Hematopoietic multipotent progenitor cell treated with erythropoietin and hydrocortisone succinate and interleukin-3 and kit ligand, for 15 days (in vitro differentiated cells): ENCODE measurements around the gene SGSM1.
"Not testable (repeated sequence)": the region's sequence is repeated elsewhere in the genome, so short reads cannot be mapped to it uniquely, and the experiment has no call there.

Experiments used
- DNase-seq: peaks from one replicate; pipeline ENCODE4 v3.0.0-alpha.2; 2015; ENCODE audit warnings: low spot score

Gene SGSM1

DNA sequence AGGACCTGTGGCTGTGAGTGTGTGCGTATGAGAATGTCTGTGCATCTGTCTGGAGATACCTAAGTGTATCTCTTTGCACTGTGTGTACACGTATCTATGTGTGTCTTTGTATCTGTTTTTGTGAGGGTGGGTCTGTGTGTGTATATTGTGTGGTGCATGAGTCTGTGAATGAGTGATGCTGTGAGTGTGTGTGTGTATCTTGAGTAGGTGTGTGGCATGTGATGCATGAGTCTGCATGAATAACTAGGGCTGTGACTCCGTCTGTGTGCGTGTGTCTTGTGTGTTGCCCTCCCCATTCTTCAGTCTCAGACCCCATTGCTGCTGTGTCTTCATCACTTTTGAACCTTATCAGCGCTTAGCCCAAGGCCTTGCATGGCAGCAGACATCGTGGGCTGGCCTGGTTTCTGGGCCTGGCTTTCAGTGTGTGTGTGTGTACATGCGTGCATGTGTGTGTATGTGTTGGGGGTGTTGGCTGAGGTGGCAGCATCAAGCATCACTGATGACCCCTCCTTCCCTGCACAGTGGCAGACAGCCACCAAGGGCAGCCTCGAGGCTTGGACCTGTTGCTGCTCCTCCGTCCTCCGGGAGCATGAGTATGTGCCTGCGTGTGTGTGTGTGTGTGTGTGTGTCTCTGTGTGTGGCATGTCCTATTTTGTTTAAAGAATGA, 1.4 kb downstream of the SGSM1 start:
- no peak for DNase-seq

DNA sequence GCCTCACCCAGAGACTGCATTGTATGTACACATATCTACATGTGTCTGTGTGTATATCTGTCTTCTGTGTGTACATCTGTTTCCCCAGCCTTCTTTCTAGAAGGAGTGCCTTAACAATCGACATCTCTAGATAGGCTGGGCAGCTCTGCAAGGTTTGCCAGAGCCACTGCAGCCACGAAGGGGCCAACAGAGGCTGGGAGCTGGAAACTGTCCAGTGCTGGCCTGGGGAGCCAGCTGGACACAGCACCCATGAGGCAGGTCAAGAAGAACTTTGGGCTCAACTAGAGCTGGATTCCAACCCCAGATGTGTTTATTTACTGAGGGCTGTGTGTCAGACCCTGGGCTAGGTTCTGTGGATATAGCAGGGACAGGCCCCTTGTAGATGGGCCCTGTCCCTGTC, 3.3 kb downstream of the SGSM1 start:
- no peak for DNase-seq

DNA sequence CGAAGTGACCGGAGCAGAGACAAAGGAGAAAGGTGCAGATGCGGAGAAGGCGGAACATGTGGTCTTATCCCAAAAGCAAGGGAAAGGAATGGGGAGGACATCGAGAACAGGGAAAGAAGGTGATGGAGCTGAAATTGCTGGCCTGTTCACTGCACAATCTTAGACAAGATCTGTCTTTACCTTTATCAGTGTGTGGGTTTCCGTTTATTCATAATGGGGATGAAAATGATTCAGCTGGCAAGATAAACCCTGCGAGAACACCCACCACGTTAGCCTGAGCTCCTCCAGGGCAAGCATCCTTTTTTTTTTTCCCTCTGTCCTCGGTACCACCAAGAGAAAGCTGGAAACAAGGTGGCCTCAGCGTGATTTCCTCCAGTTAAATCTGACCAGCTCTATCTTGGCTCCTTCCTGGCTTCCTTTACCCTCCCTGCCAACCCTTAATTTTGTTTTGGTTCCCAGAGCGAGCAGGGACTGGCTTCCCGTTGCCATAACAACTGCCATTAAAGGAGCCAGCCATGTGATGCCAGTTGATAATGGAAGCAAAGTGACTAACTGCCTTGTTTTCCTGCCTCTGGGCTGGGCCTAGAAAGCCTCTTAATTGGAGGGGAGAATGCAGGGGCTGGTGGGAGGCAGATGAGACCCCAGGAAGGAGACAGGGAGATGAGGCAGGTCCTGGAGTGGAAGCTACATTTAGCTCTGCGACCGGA, 4.2 kb downstream of the SGSM1 start:
- DNase-seq = no peak

DNA sequence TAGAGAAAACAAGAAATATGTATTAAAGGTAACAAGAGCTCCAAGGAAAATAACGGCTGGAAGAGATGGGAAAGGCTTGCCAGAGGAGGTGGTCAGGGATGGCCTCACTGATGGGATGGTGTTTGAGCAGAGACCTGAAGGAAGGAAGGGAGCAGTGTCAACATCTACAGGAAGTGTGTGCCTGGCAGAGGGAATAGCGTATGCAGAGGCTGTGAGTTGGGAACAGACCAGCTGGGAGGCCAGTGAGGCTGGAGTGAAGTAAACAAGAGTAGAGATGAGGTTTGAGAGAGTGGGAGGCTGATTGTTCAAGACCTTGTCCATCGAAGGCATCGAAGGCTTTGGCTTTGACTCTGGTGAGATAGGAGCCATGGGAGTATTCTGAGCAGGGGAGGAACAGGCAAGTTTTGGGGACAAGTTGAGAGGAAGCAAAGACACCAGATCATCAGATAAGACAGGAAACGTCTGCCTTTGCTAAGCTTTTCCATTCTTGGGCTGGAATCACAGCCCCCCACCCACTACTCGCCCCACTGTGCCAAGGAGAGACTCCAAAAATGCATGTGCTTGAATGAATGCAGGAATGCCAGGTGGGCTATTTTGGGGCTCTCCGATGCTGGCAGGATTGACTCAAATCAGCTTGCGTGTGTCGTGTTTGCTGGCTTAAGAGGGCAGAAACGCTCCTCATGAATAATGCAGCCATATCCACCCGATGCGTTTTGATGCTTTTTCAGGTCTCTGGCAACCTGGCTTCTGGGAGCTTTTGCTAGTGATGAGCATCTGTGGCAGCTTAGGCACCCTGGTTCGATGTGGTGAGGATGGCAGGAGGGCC, 7.2 kb downstream of the SGSM1 start:
- no peak for DNase-seq

DNA sequence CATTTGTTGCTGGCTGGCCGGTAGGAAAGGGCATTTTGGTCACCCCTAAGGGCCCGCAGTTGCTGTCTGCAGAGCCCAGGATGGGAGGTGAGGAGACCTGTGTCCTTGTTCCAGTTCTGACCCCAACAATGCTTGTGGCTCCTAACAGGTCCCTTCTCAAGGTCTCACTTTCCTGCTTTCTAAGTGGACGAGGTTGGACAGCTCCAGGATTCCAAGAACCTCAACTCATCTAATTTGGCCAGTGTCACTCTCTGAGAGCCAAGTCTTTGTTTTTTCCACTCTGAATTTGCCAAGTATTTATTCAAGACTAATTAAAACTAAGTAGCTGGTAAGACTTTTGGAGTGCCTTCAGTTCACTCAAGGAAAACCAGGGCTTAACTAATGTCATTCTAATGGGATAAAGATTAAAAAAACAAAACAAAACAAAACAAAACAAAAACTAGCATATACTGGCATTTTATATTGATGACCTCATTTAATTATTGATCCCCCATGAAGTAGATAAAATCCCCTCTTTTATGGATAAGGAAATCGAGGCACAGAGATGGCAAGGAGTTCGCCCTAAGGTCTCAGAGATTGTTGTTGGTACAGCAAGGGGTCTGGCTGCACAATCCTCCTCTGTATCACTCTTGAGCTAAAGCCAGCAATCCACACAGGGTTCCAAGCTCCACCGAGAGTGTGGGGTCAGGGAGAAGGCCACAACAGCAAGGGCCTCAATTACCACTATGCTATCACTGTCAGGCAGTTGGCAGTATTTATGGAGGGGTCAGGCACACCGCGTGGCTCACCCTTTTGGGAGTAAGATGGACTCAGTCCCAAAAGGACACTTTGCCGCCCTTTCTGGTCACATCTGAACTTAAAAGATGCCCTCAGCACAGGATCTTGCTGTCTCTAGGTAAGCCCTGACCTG, 8.1 kb downstream of the SGSM1 start:
- no peak for DNase-seq

DNA sequence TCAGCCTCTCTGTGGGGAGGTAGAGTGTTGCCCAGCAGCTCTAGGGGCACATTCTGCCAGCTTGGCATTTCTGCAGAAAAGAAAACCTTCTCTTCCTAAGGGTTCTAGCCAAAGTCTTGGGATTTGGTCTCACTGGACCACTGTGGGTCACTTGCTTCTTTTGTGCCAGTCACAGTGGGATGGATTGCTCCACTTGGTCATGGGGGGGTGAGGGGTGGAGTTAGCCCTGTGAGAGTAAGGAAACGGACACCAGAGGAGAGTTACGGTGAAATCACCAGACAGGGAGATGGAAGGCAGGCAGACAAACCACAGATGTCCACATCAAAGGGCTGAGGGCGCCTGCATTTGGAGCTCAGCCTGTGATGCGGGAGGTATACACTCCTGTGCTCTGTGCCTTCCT, 10.8 kb downstream of the SGSM1 start:
- DNase-seq = no peak

DNA sequence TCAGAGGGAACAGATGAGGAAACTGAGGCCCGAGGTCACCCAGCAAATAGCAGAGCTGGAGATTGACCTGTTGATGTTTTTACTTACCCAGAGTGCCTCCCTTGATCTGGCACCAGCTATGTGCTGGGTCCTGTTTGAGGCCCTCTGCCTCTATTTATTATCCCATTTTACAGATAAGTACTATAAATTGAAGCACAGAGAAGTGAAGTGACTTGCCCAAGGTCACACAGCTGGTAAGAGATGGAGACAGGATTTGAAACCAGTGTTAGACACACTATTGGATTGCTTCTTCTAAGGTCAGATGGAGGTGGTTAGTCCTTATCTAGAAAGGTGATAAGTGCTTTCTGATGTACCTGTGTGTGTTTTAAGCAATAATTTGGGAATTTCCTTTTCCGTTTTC, 13.5 kb downstream of the SGSM1 start:
- no peak for DNase-seq

DNA sequence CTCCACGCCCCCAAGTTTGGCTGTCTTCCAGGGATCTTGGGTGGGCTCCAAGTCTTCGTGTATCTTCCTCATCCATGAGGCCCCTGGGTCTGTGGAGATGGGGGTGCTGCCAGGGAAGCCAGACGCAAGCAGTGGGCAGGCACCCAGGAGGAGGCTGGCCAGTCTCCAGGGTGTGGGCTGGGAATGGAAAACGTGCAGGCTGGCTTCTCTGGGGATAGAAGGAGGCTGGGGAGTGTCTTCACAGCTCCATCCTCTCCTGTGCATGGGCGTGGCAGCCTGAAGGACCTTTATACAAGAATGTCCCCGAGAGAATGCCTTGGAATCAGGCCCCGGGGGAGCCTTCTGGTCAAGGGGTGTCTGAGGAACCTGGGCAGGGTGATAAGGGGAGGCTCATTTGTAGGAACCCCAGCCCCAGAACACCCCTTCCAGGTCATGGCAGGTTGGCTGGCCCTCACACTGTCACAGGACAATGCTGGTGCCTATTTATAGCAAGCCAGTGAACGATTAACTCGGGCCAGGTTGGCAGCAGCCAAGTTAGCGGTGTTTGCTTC, 14.0 kb downstream of the SGSM1 start:
- no peak for DNase-seq

DNA sequence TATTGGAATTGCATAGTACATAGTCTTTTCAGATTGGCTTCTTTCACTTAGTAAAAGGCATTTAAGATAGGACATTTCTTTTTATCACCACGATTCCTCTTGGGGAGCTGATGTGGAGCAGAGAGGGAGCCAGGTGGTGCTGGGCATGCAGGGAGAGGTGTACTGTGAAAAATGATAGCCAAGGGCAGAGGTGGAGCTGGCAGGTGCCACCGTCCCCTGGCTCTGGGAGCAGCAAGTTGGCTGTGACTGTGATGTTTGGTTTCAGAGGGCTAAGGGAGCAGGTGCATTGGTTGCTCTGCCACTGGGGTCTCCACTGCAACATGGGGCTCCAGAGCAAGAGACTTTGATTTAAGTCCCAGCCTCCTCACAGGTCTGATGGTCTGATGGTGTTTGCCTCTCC, 16.5 kb downstream of the SGSM1 start:
- no peak for DNase-seq

DNA sequence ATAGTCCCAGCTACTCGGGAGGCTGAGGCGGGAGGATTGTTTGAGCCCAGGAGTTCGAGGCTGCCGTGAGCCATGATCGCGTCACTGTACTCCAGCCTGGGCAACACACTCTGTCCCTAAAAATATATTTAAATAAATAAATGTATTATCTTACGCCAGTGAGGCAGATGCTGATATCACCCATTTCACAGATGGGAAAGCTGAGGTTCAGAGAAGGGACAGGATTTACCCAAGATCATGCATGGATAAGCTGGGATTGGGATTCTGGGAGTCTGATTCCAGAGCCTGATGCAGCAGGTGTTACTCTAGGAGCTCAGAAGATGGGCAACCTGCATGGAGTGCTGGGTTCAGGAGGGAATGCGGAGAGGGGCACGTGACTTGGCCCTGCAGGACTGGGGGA, 17.8 kb downstream of the SGSM1 start:
- no peak for DNase-seq

DNA sequence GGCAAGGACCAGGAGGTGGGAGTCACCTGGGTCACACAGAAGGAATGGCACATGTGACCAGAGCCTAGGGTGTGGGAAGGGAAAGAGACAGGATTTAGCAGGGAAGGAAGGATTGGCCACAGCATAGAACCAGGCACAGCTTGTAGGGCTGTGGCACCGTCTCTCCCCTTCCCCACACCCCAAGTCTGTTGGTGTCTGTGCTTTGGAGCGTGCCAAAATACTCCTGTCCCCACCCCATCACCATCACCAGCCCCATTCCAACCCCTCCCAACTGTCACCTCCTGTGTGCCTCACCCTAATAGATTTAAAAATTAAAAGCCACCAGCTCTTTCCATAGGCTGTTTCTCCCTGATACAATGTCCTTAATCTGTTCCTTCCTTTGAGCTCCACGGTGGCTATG, 18.2 kb downstream of the SGSM1 start:
- DNase-seq = no peak

DNA sequence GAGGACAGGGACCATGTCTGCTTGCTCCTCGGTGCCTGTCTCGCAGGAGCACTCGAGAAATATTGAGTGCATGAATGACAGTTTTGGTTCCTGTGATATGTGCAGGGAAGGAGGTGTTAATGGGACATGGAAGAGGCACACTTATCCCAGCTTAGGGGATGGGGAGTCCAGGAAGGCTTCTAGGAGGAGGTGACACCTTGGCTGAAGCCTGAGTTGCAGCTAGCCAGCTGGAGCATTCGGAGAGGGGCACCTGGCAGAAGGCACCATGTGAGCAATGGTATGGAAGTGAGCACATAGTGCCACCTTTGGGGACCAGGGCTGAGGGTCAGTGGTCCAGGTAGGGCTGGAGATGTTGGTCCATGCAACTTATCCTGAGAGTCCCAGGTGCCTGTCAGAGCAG, 18.9 kb downstream of the SGSM1 start:
- no peak for DNase-seq

DNA sequence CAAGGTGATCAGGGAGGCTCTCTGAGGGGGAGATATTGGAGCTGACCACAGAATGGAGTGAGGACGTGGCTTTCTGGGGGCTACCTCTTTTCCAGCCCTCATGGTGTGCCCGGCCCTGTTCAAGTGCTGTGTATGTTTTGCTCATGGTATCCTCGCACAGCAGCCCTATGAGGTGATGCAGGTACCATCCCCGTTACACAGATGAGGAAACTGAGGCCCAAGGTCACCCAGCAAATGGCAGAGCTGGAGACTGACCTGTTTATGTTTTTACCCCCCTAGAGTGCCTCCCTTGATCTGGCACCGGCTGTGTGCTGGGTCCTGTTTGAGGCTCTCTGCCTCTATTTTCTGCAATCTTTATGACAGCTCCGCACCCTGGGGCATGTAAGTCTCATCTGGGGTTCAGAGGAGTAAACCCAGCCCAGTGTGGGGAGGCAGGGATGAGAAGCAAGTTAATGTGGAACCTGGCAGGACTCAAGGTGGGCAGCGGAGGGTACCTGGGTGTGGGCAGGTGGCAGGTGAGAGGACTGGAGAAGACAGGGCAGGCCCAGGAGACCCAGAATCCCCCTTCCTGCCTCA, 20.8 kb downstream of the SGSM1 start:
- no peak for DNase-seq

DNA sequence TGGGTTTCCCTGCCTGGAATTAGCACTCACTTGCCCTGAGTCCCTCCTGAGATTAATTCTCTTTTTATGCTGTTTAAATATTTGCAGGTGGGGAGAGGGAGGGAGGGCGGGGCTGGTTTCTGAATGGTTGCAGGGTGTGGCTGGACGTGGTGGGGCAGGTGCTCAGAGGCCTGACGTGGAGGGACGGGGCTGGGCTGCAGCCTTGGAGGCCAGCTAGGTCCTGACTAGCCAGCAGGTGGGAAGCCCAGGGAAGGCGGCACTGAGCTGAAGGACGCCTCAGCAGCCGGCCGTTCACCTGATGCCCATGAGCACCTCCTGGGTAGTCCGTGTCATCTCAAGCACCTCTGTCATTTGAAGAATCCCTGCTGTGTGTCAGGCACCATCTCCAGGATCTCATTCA, 21.3 kb downstream of the SGSM1 start:
- DNase-seq = no peak

DNA sequence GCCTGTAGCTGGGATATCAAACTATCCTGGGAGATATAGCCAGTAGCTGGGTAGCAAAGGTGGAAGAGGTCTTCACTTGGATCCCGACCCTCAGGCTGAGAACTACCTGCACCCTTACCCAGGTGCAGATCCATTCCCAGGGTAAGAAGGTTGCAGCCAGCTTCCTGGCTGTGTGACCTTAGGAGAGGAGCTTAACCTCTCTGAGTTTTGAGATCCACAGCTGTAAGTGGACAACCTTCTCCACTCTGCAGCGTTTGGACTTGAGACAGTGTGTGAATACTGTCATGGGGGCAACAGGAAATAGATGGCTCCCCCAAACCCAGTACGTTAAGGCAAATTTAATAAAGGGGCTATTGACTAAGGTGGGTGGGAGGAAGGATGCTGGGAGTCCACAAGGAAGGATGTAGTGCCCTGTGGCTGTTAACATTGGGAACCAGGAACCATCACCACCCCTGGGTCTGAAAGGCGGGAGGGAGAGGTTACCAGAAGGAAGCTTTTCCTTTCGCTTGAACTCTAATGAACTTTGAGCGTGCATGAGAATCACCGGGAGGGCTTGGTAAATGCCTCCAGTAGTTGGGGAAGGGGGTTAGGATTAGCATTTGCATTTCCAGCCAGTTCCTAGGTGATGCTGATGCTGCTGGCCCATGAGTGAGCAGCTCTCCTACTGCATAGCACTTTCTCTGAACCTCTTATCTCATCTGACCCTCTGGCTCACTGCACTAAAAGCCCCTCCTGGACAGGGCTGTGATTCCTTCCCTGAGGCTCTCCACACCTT, 24.4 kb downstream of the SGSM1 start:
- DNase-seq = no peak

DNA sequence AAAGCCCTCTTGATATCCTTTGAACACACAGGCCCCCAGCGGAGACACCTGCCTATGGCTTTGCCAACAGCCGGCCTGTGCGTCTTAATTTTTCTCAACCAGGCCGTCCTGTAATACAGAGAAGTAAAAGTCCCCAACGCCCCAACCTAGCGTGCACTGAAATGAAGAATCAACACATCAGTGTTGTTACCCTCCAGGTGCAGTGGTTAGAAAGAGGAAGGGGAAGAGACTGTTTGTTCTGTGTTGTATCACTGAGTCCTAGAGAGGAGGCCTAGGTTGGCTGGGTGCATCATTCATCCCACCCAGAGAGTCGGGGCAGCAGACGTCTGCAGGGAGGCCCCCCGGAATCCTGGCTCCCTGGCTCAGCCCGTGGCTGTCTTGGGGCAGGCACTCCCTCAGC, 25.7 kb downstream of the SGSM1 start:
- no peak for DNase-seq

DNA sequence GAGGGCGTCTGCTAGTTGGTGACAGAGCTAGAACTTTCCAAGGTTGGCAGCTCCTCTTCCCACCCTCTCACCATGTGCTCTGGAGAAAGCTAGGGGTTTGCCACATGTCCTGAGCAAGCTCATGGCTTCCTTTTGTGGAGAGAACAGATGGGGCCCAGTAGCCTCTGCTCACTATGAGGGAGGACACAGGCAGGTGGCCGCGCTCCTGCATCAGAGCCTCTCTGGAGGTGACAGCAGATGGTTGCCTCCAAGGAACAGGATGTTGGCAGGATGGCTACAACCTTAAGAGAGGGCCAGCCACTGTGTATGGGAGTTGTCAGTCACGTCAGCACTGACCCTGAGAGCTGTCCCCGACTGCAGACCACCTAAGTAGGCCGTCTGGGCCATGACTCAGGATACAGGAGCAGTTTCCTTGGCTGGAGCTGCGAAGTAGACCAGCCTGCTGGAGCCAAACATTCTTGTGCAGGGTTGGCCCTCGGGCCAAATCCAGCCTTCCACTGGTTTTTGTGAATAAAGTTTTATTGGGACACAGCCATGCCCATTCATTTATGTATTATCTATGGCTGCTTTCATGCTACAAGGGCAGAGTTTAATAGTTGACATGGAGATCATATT, 28.0 kb downstream of the SGSM1 start:
- DNase-seq = no peak

DNA sequence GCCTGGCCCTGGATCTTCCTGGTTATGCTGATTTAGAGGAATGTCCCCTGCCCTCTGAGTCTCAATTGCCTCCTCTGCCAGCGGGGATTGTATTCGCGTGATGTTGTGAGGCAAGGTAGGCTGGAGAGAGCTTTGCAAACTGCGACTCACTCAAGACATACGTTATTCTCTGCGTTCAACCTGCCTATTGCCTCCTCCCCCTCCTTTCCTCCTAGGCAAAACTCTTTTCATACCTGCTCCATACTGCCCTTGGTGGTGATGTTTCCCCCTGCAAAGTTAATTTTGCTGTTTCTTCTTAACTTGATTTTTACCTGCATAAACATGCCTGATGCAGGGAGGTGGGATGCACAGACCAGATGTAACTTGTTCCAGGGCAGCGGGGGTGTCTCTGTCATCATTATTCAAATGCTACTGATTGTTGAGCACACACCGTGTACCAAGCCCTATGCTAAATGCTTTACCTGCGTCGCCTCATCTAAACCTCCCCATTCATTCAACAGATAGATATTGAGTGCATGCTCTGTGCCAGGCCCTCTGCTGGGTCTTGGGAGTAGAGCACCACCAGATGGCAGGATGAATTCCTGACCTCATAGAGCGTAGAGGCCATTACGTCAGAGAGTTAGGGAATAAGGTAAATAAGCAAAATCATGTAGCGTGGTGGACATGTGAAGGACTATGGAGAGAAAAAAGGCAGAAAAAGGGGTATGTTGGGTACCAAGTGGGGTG, 29.0 kb downstream of the SGSM1 start:
- no peak for DNase-seq

DNA sequence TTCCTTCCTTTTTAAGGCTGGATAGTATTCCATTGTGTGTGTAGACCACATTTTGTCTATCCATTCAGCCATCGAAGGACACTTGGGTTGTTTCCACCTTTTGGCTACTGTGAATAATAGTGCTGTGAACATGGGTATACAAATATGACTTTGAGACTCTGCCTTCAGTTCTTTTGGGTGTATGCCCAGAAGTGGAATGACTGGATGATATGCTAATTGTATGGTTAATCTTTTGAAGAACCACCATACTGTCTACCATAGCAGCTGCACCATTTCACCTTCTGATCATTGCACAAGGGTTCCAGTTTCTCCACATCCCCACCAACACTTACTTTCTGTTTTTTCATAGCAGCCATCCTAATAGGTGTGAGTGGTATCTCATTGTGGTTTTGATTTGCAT, 30.3 kb downstream of the SGSM1 start:
- no peak for DNase-seq

DNA sequence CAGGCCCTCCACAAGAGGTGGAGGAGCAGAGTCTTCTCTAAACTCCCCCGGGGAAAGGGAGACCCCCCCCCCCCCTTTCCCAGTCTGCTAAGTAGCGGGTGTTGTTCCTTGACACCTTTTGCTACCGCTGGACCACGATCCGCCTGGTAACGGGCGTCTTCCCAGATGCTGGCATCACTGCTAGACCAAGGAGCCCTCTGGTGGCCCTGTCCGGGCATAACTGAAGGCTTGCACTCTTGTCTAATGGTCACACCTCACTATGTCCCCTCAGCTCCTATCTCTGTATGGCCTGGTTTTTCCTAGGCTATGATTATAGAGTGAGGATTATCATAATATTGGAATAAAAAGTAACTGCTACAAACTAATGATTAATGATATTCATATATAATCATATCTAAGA, 31.5 kb downstream of the SGSM1 start:
- DNase-seq = not testable (repeated sequence)
